HepG2 (cell line): ENCODE data around the gene PKD2L1. TPM values are rescaled to one million over a fixed set of nuclear protein-coding genes. Genes with fewer than 3 reads are reported as not detected.

ENCODE experiments used
- BCL6 ChIP-seq: IDR thresholded peaks from 2 replicates; pipeline ENCODE4 v1.6.1; 2016; ENCODE audit warnings: missing genetic modification reagents, missing compliant biosample characterization
- BORCS8-MEF2B ChIP-seq: sonication (generic); formaldehyde crosslinking; IDR thresholded peaks from 2 replicates; pipeline ENCODE4 v1.8.0; 2022; ENCODE audit warnings: mild to moderate bottlenecking, missing genetic modification reagents
- DMAP1 ChIP-seq: IDR thresholded peaks from 2 replicates; pipeline ENCODE4 v1.6.1; 2016
- DNMT3B ChIP-seq: conservative IDR thresholded peaks from 2 replicates; pipeline ENCODE4 v1.6.1; 2016; ENCODE audit warnings: missing biosample characterization, control low read depth
- FOXA1 ChIP-seq, 2 experiments: fragments of 450-650 bp in 1 of 2; sonication (generic) in 1 of 2; formaldehyde crosslinking in 1 of 2; IDR thresholded peaks; 2 replicates each; pipeline versions ENCODE4 v1.4.0 to v1.6.1; 2016 to 2020; ENCODE audit warnings: missing genetic modification reagents in 1 of 2
- IRX3 ChIP-seq: sonication (generic); formaldehyde crosslinking; IDR thresholded peaks from 2 replicates; pipeline ENCODE4 v1.8.1; 2023; ENCODE audit warnings: mild to moderate bottlenecking, low read depth, missing genetic modification reagents, borderline replicate concordance
- KAT2B ChIP-seq: fragments of 150-350 bp; IDR thresholded peaks from 2 replicates; pipeline ENCODE4 v1.6.1; 2014; ENCODE audit warnings: low read depth, low read length, borderline replicate concordance
- KMT2A ChIP-seq: sonication (generic); formaldehyde crosslinking; IDR thresholded peaks from 2 replicates; pipeline ENCODE4 v1.4.0; 2020; ENCODE audit warnings: missing genetic modification reagents
- NFATC3 ChIP-seq: sonication (generic); formaldehyde crosslinking; IDR thresholded peaks from 2 replicates; pipeline ENCODE4 v1.5.1; 2020; ENCODE audit warnings: mild to moderate bottlenecking, missing genetic modification reagents
- PHF8 ChIP-seq: sonication (generic); formaldehyde crosslinking; IDR thresholded peaks from 2 replicates; pipeline ENCODE4 v1.5.0; 2020; ENCODE audit warnings: missing genetic modification reagents
- REPIN1 ChIP-seq: sonication (generic); formaldehyde crosslinking; IDR thresholded peaks from 2 replicates; pipeline ENCODE4 v1.8.0; 2022; ENCODE audit warnings: missing genetic modification reagents, low read depth, mild to moderate bottlenecking, borderline replicate concordance
- RFXAP ChIP-seq: sonication (generic); formaldehyde crosslinking; IDR thresholded peaks from 2 replicates; pipeline ENCODE4 v1.4.0; 2020; ENCODE audit warnings: missing genetic modification reagents, borderline replicate concordance
- SOX5 ChIP-seq: IDR thresholded peaks from 2 replicates; pipeline ENCODE4 v1.6.1; 2016; ENCODE audit warnings: borderline replicate concordance
- SRSF9 ChIP-seq: fragments of 200-400 bp; formaldehyde crosslinking; IDR thresholded peaks from 2 replicates; pipeline ENCODE4 v1.6.1; 2018; ENCODE audit warnings: borderline replicate concordance, mild to moderate bottlenecking, low read depth, low read length; ENCODE audit not compliant: insufficient read depth, poor library complexity, severe bottlenecking
- TCF12 ChIP-seq, 2 experiments: fragments of 450-650 bp in 1 of 2; sonication (generic) in 1 of 2; formaldehyde crosslinking in 1 of 2; IDR thresholded peaks; 2 replicates each; pipeline versions ENCODE4 v1.6.1 to v1.8.0; 2017 to 2022; ENCODE audit warnings: antibody characterized with exemption in 1 of 2, mild to moderate bottlenecking in 1 of 2, missing genetic modification reagents in 1 of 2, moderate library complexity in 1 of 2
- TGIF2 ChIP-seq: IDR thresholded peaks from 2 replicates; pipeline ENCODE4 v1.6.1; 2016; ENCODE audit warnings: control low read depth, missing compliant biosample characterization
- YEATS2 ChIP-seq: sonication (generic); formaldehyde crosslinking; IDR thresholded peaks from 2 replicates; pipeline ENCODE4 v1.4.0; 2020; ENCODE audit warnings: missing genetic modification reagents, borderline replicate concordance
- ZBTB34 ChIP-seq: sonication (generic); formaldehyde crosslinking; IDR thresholded peaks from 2 replicates; pipeline ENCODE4 v1.8.0; 2022; ENCODE audit warnings: mild to moderate bottlenecking, missing genetic modification reagents
- ZFP91 ChIP-seq: sonication (generic); formaldehyde crosslinking; IDR thresholded peaks from 2 replicates; pipeline ENCODE4 v1.9.0; 2022; ENCODE audit warnings: missing genetic modification reagents, mild to moderate bottlenecking, borderline replicate concordance
- ZNF414 ChIP-seq: sonication (generic); formaldehyde crosslinking; IDR thresholded peaks from 2 replicates; pipeline ENCODE4 v1.5.0; 2020; ENCODE audit warnings: missing genetic modification reagents
- ZNF570 ChIP-seq: sonication (generic); formaldehyde crosslinking; IDR thresholded peaks from 2 replicates; pipeline ENCODE4 v1.4.0; 2020; ENCODE audit warnings: mild to moderate bottlenecking, missing genetic modification reagents, borderline replicate concordance
- ZNF747 ChIP-seq: sonication (generic); formaldehyde crosslinking; IDR thresholded peaks from 2 replicates; pipeline ENCODE4 v1.8.1; 2023; ENCODE audit warnings: missing genetic modification reagents, mild to moderate bottlenecking, borderline replicate concordance
- ZNF792 ChIP-seq: IDR thresholded peaks from 2 replicates; pipeline ENCODE4 v1.6.1; 2016
- polyA plus RNA-seq, 8 experiments: library from polyadenylated mRNA; depleted of rRNA in 3 of 8; stranded (reverse) in 7 of 8; unstranded in 1 of 8; fragments of >200 nt; fragmentation: Illumina TruSeq in 4 of 8; extraction: Trizol in 4 of 8; gene quantifications; 2 replicates each; pipeline versions ENCODE4 v1.2.1 to v1.2.3, GENCODE V29; 2011 to 2016; ENCODE audit warnings: low read depth in 4 of 8, missing spikeins in 1 of 8, mixed read lengths in 1 of 8; ENCODE audit not compliant: insufficient read depth in 1 of 8
- total RNA-seq, 5 experiments: library from RNA; depleted of rRNA; stranded (reverse); fragments of >200 nt; fragmentation: Illumina TruSeq; extraction: Trizol; gene quantifications; 2 replicates each; pipeline ENCODE4 v1.2.3, GENCODE V29; 2016; ENCODE audit warnings: low read depth in 1 of 5
- TF ChIP-seq, protein P1 (sequence below): sonication (generic); formaldehyde crosslinking; IDR thresholded peaks from 2 replicates; pipeline ENCODE4 v1.4.0; 2020; ENCODE audit warnings: mild to moderate bottlenecking, missing genetic modification reagents
- TF ChIP-seq, protein P2 (sequence below): IDR thresholded peaks from 2 replicates; pipeline ENCODE4 v1.6.1; 2016; ENCODE audit warnings: missing compliant biosample characterization, missing genetic modification reagents, borderline replicate concordance

The PKD2L1 gene
- total and polyA plus RNA-seq, 2 of the 13 experiments (the other 11 are each of a cell fraction or from before 2014, with no cell fraction given): 0.07 to 0.15 TPM

- TF ChIP-seq ZNF414 (CRISPR knock-in tag) (peak; percentile 83), KAT2B (no peak), RFXAP (CRISPR knock-in tag) (no peak), YEATS2 (CRISPR knock-in tag) (peak; percentile 25; the same call in 1 of the 2 replicates), ZBTB34 (CRISPR knock-in tag) (no peak), NFATC3 (CRISPR knock-in tag) (0 out of 2 replicates have a peak, but pooled peaks have one; percentile 59), ZNF747 (CRISPR knock-in tag) (peak; percentile 53; the same call in 1 of the 2 replicates), KMT2A (no peak), DMAP1 (CRISPR knock-in tag) (peak; percentile 37; the same call in 1 of the 2 replicates), IRX3 (CRISPR knock-in tag) (no peak), SRSF9 (no peak), BCL6 (CRISPR knock-in tag) (peak; percentile 55), SOX5 (CRISPR knock-in tag) (peak; percentile 57; the same call in 1 of the 2 replicates), BORCS8-MEF2B (peak; percentile 39; the same call in 1 of the 2 replicates), TGIF2 (CRISPR knock-in tag) (peak; percentile 87), DNMT3B (CRISPR knock-in tag) (0 out of 2 replicates have a peak, but pooled peaks have one; percentile 26), ZFP91 (CRISPR knock-in tag) (peak; percentile 33), ZNF792 (CRISPR knock-in tag) (peak; percentile 53; the same call in 1 of the 2 replicates), REPIN1 (CRISPR knock-in tag) (peak; percentile 57; the same call in 1 of the 2 replicates), ZNF570 (CRISPR knock-in tag) (no peak), TCF12 (IDR thresholded peaks at IDR 0.05) (no peak), TCF12 (CRISPR knock-in tag; IDR thresholded peaks at IDR 0.05) (no peak), FOXA1 (IDR thresholded peaks at IDR 0.05) (no peak), FOXA1 (CRISPR knock-in tag; IDR thresholded peaks at IDR 0.05) (peak; percentile 75), PHF8 (CRISPR knock-in tag) (0 out of 2 replicates have a peak, but pooled peaks have one; percentile 15)
- TF ChIP-seq, protein P1, sequence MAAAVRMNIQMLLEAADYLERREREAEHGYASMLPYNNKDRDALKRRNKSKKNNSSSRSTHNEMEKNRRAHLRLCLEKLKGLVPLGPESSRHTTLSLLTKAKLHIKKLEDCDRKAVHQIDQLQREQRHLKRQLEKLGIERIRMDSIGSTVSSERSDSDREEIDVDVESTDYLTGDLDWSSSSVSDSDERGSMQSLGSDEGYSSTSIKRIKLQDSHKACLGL (CRISPR knock-in tag): no peak
- TF ChIP-seq, protein P2, sequence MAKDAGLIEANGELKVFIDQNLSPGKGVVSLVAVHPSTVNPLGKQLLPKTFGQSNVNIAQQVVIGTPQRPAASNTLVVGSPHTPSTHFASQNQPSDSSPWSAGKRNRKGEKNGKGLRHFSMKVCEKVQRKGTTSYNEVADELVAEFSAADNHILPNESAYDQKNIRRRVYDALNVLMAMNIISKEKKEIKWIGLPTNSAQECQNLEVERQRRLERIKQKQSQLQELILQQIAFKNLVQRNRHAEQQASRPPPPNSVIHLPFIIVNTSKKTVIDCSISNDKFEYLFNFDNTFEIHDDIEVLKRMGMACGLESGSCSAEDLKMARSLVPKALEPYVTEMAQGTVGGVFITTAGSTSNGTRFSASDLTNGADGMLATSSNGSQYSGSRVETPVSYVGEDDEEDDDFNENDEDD (CRISPR knock-in tag): no peak
These were observed 12.1 kb upstream of the PKD2L1 start (continued) for GRCh38 chr10:100341953-100342626.
